Esophagus muscularis mucosa (tissue), 4 donors: Measurements from ENCODE around the gene VKORC1.

ENCODE experiments used
- CTCF ChIP-seq, 3 experiments: fragments of 200-600 bp in 2 of 3; fragments of 450-650 bp in 1 of 3; sonication (generic) in 2 of 3; IDR thresholded peaks; one replicate each; pipeline ENCODE4 v1.5.1; 2017 to 2019; ENCODE audit warnings: antibody characterized with exemption in 3 of 3, mild to moderate bottlenecking in 2 of 3, moderate library complexity in 1 of 3
- EP300 ChIP-seq: sonication (generic); formaldehyde crosslinking; IDR thresholded peaks from one replicate; pipeline ENCODE4 v1.6.1; 2017; ENCODE audit warnings: antibody characterized with exemption
- POLR2A ChIP-seq: fragments of 450-650 bp; IDR thresholded peaks from one replicate; pipeline ENCODE4 v1.6.1; 2017; ENCODE audit warnings: antibody characterized with exemption, moderate library complexity, mild to moderate bottlenecking, low read depth
- POLR2AphosphoS5 ChIP-seq, 2 donors: sonication (generic); formaldehyde crosslinking; IDR thresholded peaks; one replicate each; pipeline ENCODE4 v1.6.1; 2017; ENCODE audit warnings: antibody characterized with exemption in 2 of 2

DNA sequence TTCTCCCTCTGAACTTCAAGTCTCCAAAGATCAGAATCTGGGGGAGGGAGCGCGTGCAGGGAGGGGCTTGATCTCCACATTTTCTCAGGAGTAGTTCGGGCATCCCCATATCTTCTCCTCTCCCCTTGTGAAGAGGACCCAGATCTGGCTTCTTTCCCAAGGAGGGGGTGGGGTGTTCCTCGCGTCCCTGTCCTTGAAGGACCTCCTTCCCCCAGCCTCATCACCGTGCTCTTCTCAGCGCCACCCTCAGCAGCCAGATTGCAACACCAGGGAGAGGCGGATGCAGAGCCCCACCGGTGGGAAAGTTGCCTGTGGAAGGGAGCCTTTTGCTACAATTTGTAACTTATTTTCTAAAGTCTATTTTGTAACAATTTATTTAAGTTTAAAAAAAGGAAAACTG, 11.5 kb downstream of the VKORC1 start:
- TF ChIP-seq CTCF (IDR thresholded peaks at IDR 0.05) (no peak), POLR2A (no peak), POLR2AphosphoS5 (IDR thresholded peaks at IDR 0.05) (no peak), EP300 (no peak)
